HL-60 (cell line): ENCODE data around the gene CTCF.

Experiments
- DNase-seq, 2 experiments: peaks; one replicate each; pipeline ENCODE4 v3.0.0-alpha.2; 2010 to 2020; ENCODE audit warnings: low read depth in 1 of 2, low spot score in 1 of 2
- H3K27ac ChIP-seq: fragments of 250-450 bp; sonication (Bioruptor Pico); replicated peaks from 2 replicates; pipeline ENCODE4 v1.5.1; 2020; ENCODE audit warnings: mild to moderate bottlenecking, moderate library complexity
- H3K27me3 ChIP-seq: fragments of 250-450 bp; sonication (Bioruptor Pico); 2 replicates; pipeline ENCODE4 v1.5.1; 2021; ENCODE audit warnings: mild to moderate bottlenecking, moderate library complexity; ENCODE audit not compliant: insufficient read depth, poor library complexity, severe bottlenecking
- H3K4me3 ChIP-seq: replicated peaks from 2 replicates; pipeline ENCODE4 v1.5.1; 2011; ENCODE audit warnings: mild to moderate bottlenecking, control low read depth, low read length; ENCODE audit not compliant: insufficient read depth
- CTCF ChIP-seq: IDR thresholded peaks from one replicate; pipeline ENCODE4 v1.5.1; 2011; ENCODE audit warnings: low read length, control low read depth, inconsistent platforms; ENCODE audit not compliant: insufficient read depth
- GABPA ChIP-seq: IDR thresholded peaks from 2 replicates; pipeline ENCODE4 v1.6.1; 2012; ENCODE audit warnings: low read depth
- POLR2AphosphoS5 ChIP-seq: IDR thresholded peaks from 2 replicates; pipeline ENCODE4 v1.6.1; 2012; ENCODE audit warnings: low read depth
- REST ChIP-seq: IDR thresholded peaks from 2 replicates; pipeline ENCODE4 v1.6.1; 2012; ENCODE audit warnings: low read depth; ENCODE audit not compliant: insufficient replicate concordance
- SPI1 ChIP-seq: IDR thresholded peaks from 2 replicates; pipeline ENCODE4 v1.6.1; 2012; ENCODE audit warnings: low read depth, mild to moderate bottlenecking, borderline replicate concordance

The CTCF gene

GRCh38 chr16:67677712-67678111 is 115.4 kb downstream of the CTCF start:
- Histone ChIP-seq H3K4me3 (no peak overlapping the region), H3K27ac (no peak overlapping the region), H3K27me3 (no peaks in the 10 kb centered on the region)
- no peak for DNase-seq
- TF ChIP-seq REST (no peak), SPI1 (no peak), CTCF (no peak), GABPA (no peak), POLR2AphosphoS5 (no peak)

GRCh38 chr16:67678354-67679023 is 116.2 kb downstream of the CTCF start:
- DNase-seq, result no peak
- no peak for TF ChIP-seq POLR2AphosphoS5
- no peak overlapping the region for H3K27ac ChIP-seq
- H3K4me3 ChIP-seq, result no peak overlapping the region
- no peaks in the 10 kb centered on the region for H3K27me3 ChIP-seq

- H3K27me3 ChIP-seq, result no peaks in the 10 kb centered on the region
- DNase-seq, result no peak
Observed at GRCh38 chr16:67679935-67680897, 117.9 kb downstream of the CTCF start.

More at GRCh38 chr16:67679935-67680897, 117.9 kb downstream of the CTCF start:
- H3K27ac ChIP-seq, result no peak overlapping the region
- TF ChIP-seq GABPA (no peak), CTCF (no peak), REST (no peak), SPI1 (no peak), POLR2AphosphoS5 (no peak)
- no peak overlapping the region for H3K4me3 ChIP-seq
